Adrenal gland (tissue), 5 donors: ENCODE measurements around the gene RPEL1.
"Not testable (repeated sequence)": the region's sequence is repeated elsewhere in the genome, so short reads cannot be mapped to it uniquely, and the experiment has no call there.

Source experiments
- CTCF ChIP-seq, 6 experiments: fragments of 450-650 bp in 4 of 6; fragments of 200-600 bp in 2 of 6; sonication (generic) in 1 of 6; IDR thresholded peaks; 1 replicate in 5 of 6; 2 replicates in 1 of 6; pipeline versions ENCODE4 v1.5.1 to v1.8.0; 2016 to 2021; ENCODE audit warnings: antibody characterized with exemption in 6 of 6, mild to moderate bottlenecking in 2 of 6, moderate library complexity in 1 of 6
- POLR2A ChIP-seq, 2 donors: fragments of 450-650 bp; IDR thresholded peaks; one replicate each; pipeline ENCODE4 v1.6.1; 2017; ENCODE audit warnings: antibody characterized with exemption in 2 of 2, mild to moderate bottlenecking in 2 of 2, moderate library complexity in 1 of 2
- donor health status: DM: no; HTN: no; CAD: no.

GRCh38 chr10:103224721-103225120 lies 21.0 kb upstream of the RPEL1 start:
- TF ChIP-seq POLR2A, CTCF (IDR thresholded peaks at IDR 0.05): not testable (repeated sequence)
